ENCODE measurements around the gene WARS2.

Gene WARS2

GRCh38 chr1:119040489-119040888 is 100.0 kb downstream of the WARS2 start:
- TF ChIP-seq GATA2 (IDR thresholded peaks at IDR 0.05; ENCODE audit: low read depth, low read length) (no peak), GATA3 (IDR thresholded peaks at IDR 0.05; ENCODE audit: low read depth, low read length) (no peak)

GRCh38 chr1:119038363-119038762 is 102.1 kb downstream of the WARS2 start:
- no peak for TF ChIP-seq GATA3 (IDR thresholded peaks at IDR 0.05; ENCODE audit: low read depth, low read length)
- no peak for TF ChIP-seq GATA2 (IDR thresholded peaks at IDR 0.05; ENCODE audit: low read depth, low read length)

DNA sequence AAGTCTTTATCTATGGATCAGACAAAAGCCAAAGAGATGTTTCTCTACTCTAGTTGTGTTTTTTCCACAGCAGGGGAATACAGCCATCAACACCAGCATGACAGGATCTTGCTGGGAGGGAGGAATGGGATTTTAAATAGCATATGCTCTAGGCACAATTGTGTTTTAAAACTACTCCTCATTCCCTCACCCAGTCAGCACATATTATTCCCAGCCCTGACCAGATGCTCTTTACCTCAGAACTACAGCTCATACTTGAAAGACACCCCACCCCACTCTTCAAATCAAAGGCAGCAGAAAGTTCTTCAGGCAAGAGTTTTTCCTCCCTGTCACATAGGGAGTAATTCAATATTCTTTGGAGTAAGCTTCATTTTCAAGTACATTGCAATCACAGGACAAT is 106.1 kb downstream of the WARS2 start:
- TF ChIP-seq GATA3 (IDR thresholded peaks at IDR 0.05; ENCODE audit: low read depth, low read length) = no peak
- no peak for TF ChIP-seq GATA2 (IDR thresholded peaks at IDR 0.05; ENCODE audit: low read depth, low read length)

DNA sequence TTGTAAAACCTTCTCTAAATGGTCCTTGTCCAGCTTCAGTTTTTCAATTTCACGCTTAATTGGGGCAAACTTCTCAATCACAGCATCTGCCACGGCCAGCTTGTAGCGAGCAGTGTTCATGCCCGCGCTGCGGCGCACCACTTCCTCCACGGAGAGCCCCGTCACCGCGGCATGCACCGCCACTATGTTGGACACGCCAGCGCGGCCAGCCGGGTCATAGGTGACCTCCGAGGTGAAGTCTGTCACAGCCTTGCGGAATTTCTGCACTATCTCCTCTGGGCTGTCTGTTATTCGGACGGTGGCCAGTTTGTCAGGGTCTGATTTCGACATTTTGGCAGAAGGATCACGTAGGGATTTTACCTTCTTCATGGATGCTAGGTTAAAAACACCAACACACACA is 107.5 kb downstream of the WARS2 start:
- no peak for TF ChIP-seq GATA2 (IDR thresholded peaks at IDR 0.05; ENCODE audit: low read depth, low read length)
- no peak for TF ChIP-seq GATA3 (IDR thresholded peaks at IDR 0.05; ENCODE audit: low read depth, low read length)

DNA sequence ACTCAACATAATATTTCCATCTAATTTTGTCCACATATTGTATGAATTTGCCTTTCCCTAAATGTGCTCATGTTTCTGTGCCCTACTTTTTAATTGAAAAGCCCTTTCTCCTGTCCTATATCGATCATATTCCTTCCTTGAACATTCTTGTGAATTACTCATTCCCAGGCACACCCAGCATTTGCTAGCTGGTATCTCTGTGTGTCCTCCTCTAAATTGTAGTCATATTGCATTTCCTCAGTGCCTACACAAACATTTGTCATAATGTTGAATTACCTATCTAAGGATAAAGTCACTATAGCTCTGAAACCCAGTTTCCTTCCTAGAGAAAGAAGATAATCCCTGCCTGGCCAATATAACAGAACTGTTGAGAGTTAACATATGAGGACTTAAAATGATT is 112.7 kb downstream of the WARS2 start:
- TF ChIP-seq GATA2 (IDR thresholded peaks at IDR 0.05; ENCODE audit: low read depth, low read length) = no peak
- no peak for TF ChIP-seq GATA3 (IDR thresholded peaks at IDR 0.05; ENCODE audit: low read depth, low read length)

DNA sequence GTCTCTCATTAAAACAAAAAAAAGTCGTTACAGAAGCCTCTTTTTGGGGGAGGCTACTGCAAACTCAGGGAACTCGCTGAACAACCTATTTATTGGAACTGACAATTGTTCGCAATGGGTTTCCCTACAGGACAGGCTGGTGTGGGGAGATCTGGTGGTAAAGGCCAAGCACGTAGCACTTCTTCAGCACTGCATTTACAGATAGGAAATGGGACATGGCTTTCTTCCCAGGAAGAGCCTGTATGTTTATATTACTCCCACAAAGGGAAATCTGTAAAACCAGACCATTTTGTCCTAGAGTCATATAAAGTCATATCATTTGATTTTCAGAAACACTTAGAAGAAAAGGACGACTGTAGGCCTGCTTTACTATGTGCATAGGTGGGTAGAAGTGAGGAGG is 113.5 kb downstream of the WARS2 start:
- TF ChIP-seq GATA2 (IDR thresholded peaks at IDR 0.05; ENCODE audit: low read depth, low read length) = no peak
- TF ChIP-seq GATA3 (IDR thresholded peaks at IDR 0.05; ENCODE audit: low read depth, low read length) = no peak

- TF ChIP-seq GATA2 (IDR thresholded peaks at IDR 0.05; ENCODE audit: low read depth, low read length) (no peak), GATA3 (IDR thresholded peaks at IDR 0.05; ENCODE audit: low read depth, low read length) (no peak)
Measured at GRCh38 chr1:119015547-119015946, 124.9 kb downstream of the WARS2 start.

DNA sequence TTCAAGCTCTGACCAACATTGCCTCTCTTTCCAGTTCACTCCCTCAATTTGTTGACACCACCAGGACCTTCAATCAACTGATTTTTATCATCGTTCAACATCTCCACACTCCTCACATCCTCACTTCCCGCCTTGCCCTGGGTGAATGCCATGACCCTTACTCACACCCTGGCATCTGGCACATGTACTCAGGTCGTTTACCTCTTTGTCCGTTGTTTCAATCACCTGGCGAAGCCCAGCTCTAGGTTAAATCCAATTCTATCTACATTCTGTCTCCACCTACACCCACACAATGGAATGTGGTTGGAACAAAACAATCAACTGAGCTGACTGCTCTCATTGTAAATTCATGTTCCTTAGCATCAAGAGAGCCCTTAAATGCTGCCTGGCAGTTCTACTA is 128.1 kb downstream of the WARS2 start:
- TF ChIP-seq GATA2 (IDR thresholded peaks at IDR 0.05; ENCODE audit: low read depth, low read length) (no peak), GATA3 (IDR thresholded peaks at IDR 0.05; ENCODE audit: low read depth, low read length) (no peak)

GRCh38 chr1:119011706-119012105 is 128.7 kb downstream of the WARS2 start:
- TF ChIP-seq GATA2 (IDR thresholded peaks at IDR 0.05; ENCODE audit: low read depth, low read length) (no peak), GATA3 (IDR thresholded peaks at IDR 0.05; ENCODE audit: low read depth, low read length) (no peak)

GRCh38 chr1:119011116-119011515 is 129.3 kb downstream of the WARS2 start:
- TF ChIP-seq GATA3 (IDR thresholded peaks at IDR 0.05; ENCODE audit: low read depth, low read length) = no peak
- TF ChIP-seq GATA2 (IDR thresholded peaks at IDR 0.05; ENCODE audit: low read depth, low read length) = no peak

DNA sequence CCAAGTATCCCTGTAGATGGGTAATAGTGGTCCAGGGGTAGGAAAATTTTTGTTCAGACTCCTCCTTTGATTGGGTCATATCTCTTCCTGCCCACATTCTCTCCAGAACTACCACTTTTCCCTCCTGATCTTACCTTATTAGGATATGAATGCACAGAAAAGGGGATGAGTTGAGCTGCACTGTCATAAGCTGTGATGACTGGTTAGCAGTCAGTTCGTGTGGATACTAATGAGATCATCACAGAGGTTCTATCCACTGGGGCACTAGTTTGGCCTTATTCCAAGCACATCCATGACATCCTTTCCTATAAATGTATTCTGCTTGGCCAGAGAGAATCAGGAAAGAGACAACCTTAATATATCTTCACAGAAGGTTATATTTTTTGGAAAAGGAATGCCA is 130.3 kb downstream of the WARS2 start:
- TF ChIP-seq GATA3 (IDR thresholded peaks at IDR 0.05; ENCODE audit: low read depth, low read length) (no peak), GATA2 (IDR thresholded peaks at IDR 0.05; ENCODE audit: low read depth, low read length) (no peak)

GRCh38 chr1:119009312-119009655 is 131.2 kb downstream of the WARS2 start:
- TF ChIP-seq GATA3 (IDR thresholded peaks at IDR 0.05; ENCODE audit: low read depth, low read length) (no peak), GATA2 (IDR thresholded peaks at IDR 0.05; ENCODE audit: low read depth, low read length) (no peak)

- TF ChIP-seq GATA2 (IDR thresholded peaks at IDR 0.05; ENCODE audit: low read depth, low read length) (no peak), GATA3 (IDR thresholded peaks at IDR 0.05; ENCODE audit: low read depth, low read length) (no peak)
Measured at GRCh38 chr1:119008483-119009311, 131.8 kb downstream of the WARS2 start.

GRCh38 chr1:119007670-119008482 is 132.6 kb downstream of the WARS2 start:
- TF ChIP-seq GATA3 (IDR thresholded peaks at IDR 0.05; ENCODE audit: low read depth, low read length) = no peak

DNA sequence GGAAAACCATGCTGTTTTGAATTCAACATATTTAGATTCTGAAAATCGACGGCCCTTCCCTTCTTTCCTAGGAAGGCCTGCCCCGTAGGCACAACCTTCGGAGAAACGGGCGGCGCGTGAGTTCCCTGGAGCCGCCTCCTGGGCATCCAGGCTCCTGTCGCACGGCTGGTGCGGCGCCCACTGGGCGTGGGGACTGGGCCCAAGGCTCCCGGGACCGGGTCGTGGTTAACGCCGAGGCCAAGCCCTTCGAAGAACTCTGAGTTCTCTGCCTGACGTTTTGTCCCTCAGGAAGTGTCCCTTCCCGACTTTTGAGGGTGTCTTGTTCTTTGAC is 133.1 kb downstream of the WARS2 start:
- TF ChIP-seq GATA3 (IDR thresholded peaks at IDR 0.05; ENCODE audit: low read depth, low read length) (no peak), GATA2 (IDR thresholded peaks at IDR 0.05; ENCODE audit: low read depth, low read length) (no peak)

Measured in SH-SY5Y (cell line).